SK-N-SH (cell line): ENCODE data around the gene S100A5. TPM values are rescaled to one million over a fixed set of nuclear protein-coding genes. Genes with fewer than 3 reads are reported as not detected.
"Not testable (repeated sequence)": the region's sequence is repeated elsewhere in the genome, so short reads cannot be mapped to it uniquely, and the experiment has no call there.

Source experiments
- CTCF ChIA-PET: fragments of 300-600, 350-600 bp; formaldehyde crosslinking; extraction: SDS; loops from one replicate; lab custom pipeline; 2021; lab: Yijun Ruan, JAX
- POLR2A ChIA-PET: fragments of 350-600 bp; sonication (Branson Sonifier 250); formaldehyde crosslinking; extraction: SDS; loops from one replicate; lab custom pipeline; 2020; ENCODE audit warnings: antibody characterized with exemption, inconsistent platforms; lab: Yijun Ruan, JAX
- DNase-seq: peaks from one replicate; pipeline ENCODE4 v3.0.0; 2012
- H2AFZ ChIP-seq: fragments of 200-600 bp; sonication (generic); 2 replicates; pipeline ENCODE4 v1.8.1; 2016; ENCODE audit warnings: antibody characterized with exemption, mild to moderate bottlenecking, low read depth
- H3F3A ChIP-seq: fragments of 200-600 bp; sonication (generic); replicated peaks from 2 replicates; pipeline ENCODE3; 2016; ENCODE audit warnings: antibody characterized with exemption, mild to moderate bottlenecking; ENCODE audit not compliant: insufficient read depth
- H3K27ac ChIP-seq, 2 experiments: fragments of 200-500 bp in 1 of 2; fragments of 200-600 bp in 1 of 2; sonication (Bioruptor generic) in 1 of 2; sonication (generic), shearing (Covaris generic) in 1 of 2; 2 replicates each; pipeline versions ENCODE4 v1.5.1 to v1.6.1; 2014 to 2016; ENCODE audit warnings: low read depth in 2 of 2, inconsistent platforms in 1 of 2, low read length in 1 of 2, mild to moderate bottlenecking in 1 of 2, mixed read lengths in 1 of 2
- H3K27me3 ChIP-seq: fragments of 200-600 bp; sonication (generic), shearing (Covaris generic); 2 replicates; pipeline ENCODE4 v1.6.1; 2016; ENCODE audit warnings: mixed run types; ENCODE audit not compliant: insufficient read depth
- H3K36me3 ChIP-seq, 2 experiments: fragments of 200-500 bp in 1 of 2; fragments of 200-600 bp in 1 of 2; sonication (Bioruptor generic) in 1 of 2; sonication (generic) in 1 of 2; replicated peaks in 1 of 2; 2 replicates each; pipeline versions ENCODE3 to v1.5.1; 2014 to 2016; ENCODE audit warnings: low read length in 1 of 2, mild to moderate bottlenecking in 1 of 2; ENCODE audit not compliant: insufficient read depth in 2 of 2, control insufficient read depth in 1 of 2
- H3K4me1 ChIP-seq, 2 experiments: fragments of 200-500 bp in 1 of 2; fragments of 200-600 bp in 1 of 2; sonication (Bioruptor generic) in 1 of 2; sonication (generic), shearing (Covaris generic) in 1 of 2; 2 replicates each; pipeline versions ENCODE4 v1.5.1 to v1.6.1; 2014 to 2016; ENCODE audit warnings: low read depth in 1 of 2, low read length in 1 of 2, mixed run types in 1 of 2; ENCODE audit not compliant: insufficient read depth in 2 of 2, control insufficient read depth in 1 of 2
- H3K4me2 ChIP-seq: fragments of 200-600 bp; sonication (generic), shearing (Covaris generic); 2 replicates; pipeline ENCODE4 v1.6.1; 2017; ENCODE audit warnings: mixed run types
- H3K4me3 ChIP-seq, 2 experiments: fragments of 200-500 bp in 1 of 2; fragments of 200-600 bp in 1 of 2; sonication (Bioruptor generic) in 1 of 2; sonication (generic), shearing (Covaris generic) in 1 of 2; 2 replicates each; pipeline versions ENCODE4 v1.5.1 to v1.8.1; 2014 to 2016; ENCODE audit warnings: low read depth in 2 of 2, inconsistent platforms in 1 of 2, low read length in 1 of 2, mild to moderate bottlenecking in 1 of 2, mixed read lengths in 1 of 2, moderate library complexity in 1 of 2
- H3K79me2 ChIP-seq: fragments of 200-600 bp; sonication (generic); 2 replicates; pipeline ENCODE4 v1.8.1; 2017; ENCODE audit warnings: mild to moderate bottlenecking; ENCODE audit not compliant: insufficient read depth
- H3K9ac ChIP-seq: fragments of 200-600 bp; sonication (generic); 2 replicates; pipeline ENCODE4 v1.6.1; 2017; ENCODE audit warnings: mixed run types
- H3K9me2 ChIP-seq: fragments of 200-600 bp; sonication (generic); 2 replicates; pipeline ENCODE4 v1.6.1; 2017; ENCODE audit warnings: mixed run types
- H3K9me3 ChIP-seq: fragments of 200-600 bp; sonication (generic); 2 replicates; pipeline ENCODE4 v1.6.1; 2017; ENCODE audit warnings: mixed run types, mild to moderate bottlenecking, moderate library complexity
- H4K20me1 ChIP-seq: fragments of 200-600 bp; sonication (generic); 2 replicates; pipeline ENCODE4 v1.6.1; 2017; ENCODE audit warnings: mild to moderate bottlenecking, mixed run types; ENCODE audit not compliant: insufficient read depth
- ELF1 ChIP-seq: IDR thresholded peaks from 2 replicates; pipeline ENCODE4 v1.4.0; 2012
- EZH2phosphoT487 ChIP-seq: fragments of 200-600 bp; sonication (generic); IDR thresholded peaks from 2 replicates; pipeline ENCODE4 v1.6.1; 2017; ENCODE audit warnings: low read depth, mixed run types, mild to moderate bottlenecking, antibody characterized with exemption, moderate library complexity, borderline replicate concordance
- FOXM1 ChIP-seq: IDR thresholded peaks from 2 replicates; pipeline ENCODE4 v1.4.0; 2012; ENCODE audit warnings: low read depth, mild to moderate bottlenecking
- MEF2A ChIP-seq: IDR thresholded peaks from 2 replicates; pipeline ENCODE4 v1.4.0; 2012; ENCODE audit warnings: low read depth, borderline replicate concordance
- POLR2AphosphoS5 ChIP-seq: IDR thresholded peaks from 2 replicates; pipeline ENCODE4 v1.6.1; 2012; ENCODE audit warnings: low read depth, low read length
- RAD21 ChIP-seq: IDR thresholded peaks from 2 replicates; pipeline ENCODE4 v1.6.1; 2012; ENCODE audit warnings: mild to moderate bottlenecking, low read length
- RCOR1 ChIP-seq: fragments of 150-350 bp; IDR thresholded peaks from 2 replicates; pipeline ENCODE4 v1.6.1; 2017; ENCODE audit warnings: antibody characterized with exemption, low read length
- REST ChIP-seq: IDR thresholded peaks from 2 replicates; pipeline ENCODE4 v1.6.1; 2012; ENCODE audit warnings: mild to moderate bottlenecking, low read depth, low read length, moderate library complexity
- SIN3A ChIP-seq: IDR thresholded peaks from 2 replicates; pipeline ENCODE4 v1.6.1; 2012; ENCODE audit warnings: low read depth, mild to moderate bottlenecking, low read length, moderate library complexity, borderline replicate concordance
- SMC3 ChIP-seq: IDR thresholded peaks from 2 replicates; pipeline ENCODE4 v1.6.1; 2012; ENCODE audit warnings: low read depth, low read length, improper control_type of control experiment
- TAF1 ChIP-seq: IDR thresholded peaks from 2 replicates; pipeline ENCODE4 v1.6.1; 2012; ENCODE audit warnings: low read depth, mild to moderate bottlenecking, low read length, moderate library complexity, borderline replicate concordance
- YY1 ChIP-seq: IDR thresholded peaks from 2 replicates; pipeline ENCODE4 v1.4.0; 2012; ENCODE audit warnings: low read depth, mild to moderate bottlenecking
- ZBTB33 ChIP-seq: IDR thresholded peaks from 2 replicates; pipeline ENCODE4 v1.4.0; 2012; ENCODE audit warnings: low read depth, borderline replicate concordance
- WGBS: methylation state at CpG from one replicate; pipeline ENCODE4 v1.1.6; 2017; ENCODE audit warnings: low lambda C conversion rate; 5-methylcytosine and 5-hydroxymethylcytosine counted together
- polyA plus RNA-seq, 3 experiments: library from polyadenylated mRNA; depleted of rRNA; stranded (reverse); fragments of >200 nt; gene quantifications; 2 replicates each; pipeline ENCODE4 v1.2.3, GENCODE V29; 2012
- TF ChIP-seq, protein P1 (sequence below): fragments of 150-350 bp; IDR thresholded peaks from 2 replicates; pipeline ENCODE4 v1.6.1; 2017; ENCODE audit warnings: antibody characterized with exemption, low read length, low read depth, borderline replicate concordance

The S100A5 gene
- polyA plus RNA-seq, 1 of the 3 experiments (the other 2 are of a cell fraction): 0.15 TPM

DNA sequence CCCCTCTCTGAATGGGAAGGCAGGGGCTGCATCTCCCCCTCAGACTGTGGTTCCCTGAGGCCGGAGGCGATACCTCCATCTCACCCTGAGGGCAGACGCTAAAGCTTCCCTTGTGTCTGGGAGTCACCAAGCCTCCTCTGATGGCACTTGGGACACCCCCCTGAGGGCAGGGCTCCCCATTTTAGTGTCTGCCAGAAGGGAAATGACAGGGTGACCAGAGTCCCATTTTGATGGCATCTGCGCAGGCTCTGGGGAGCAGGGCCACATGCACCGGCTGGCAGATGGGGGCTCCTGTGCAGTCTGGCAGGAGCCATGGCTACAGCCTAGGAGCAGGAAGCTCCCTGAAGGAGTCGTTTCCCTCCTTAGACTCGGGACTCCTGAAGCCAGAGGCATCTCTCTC, 23.3 kb upstream of the S100A5 start:
- H3F3A ChIP-seq: peaks cover 5% of the 10 kb centered on the region
- POLR2A ChIA-PET: no interaction called here
- DNase-seq: no peak
- H3K4me1 ChIP-seq: peaks cover 35 to 43% of the 10 kb centered on the region in 2 experiments
- H3K4me2 ChIP-seq: no peak overlapping the region; the same call in 1 of the 2 replicates
- H3K4me3 ChIP-seq: no peak overlapping the region
- H3K9me3 ChIP-seq: no peaks in the 10 kb centered on the region
- H3K36me3 ChIP-seq: no peaks in the 10 kb centered on the region
- H2AFZ ChIP-seq: no peak overlapping the region; the same call in 1 of the 2 replicates
- TF ChIP-seq RAD21 (no peak), RCOR1 (no peak), FOXM1 (no peak), ELF1 (no peak), REST (no peak), TAF1 (no peak)
- TF ChIP-seq, protein P1, sequence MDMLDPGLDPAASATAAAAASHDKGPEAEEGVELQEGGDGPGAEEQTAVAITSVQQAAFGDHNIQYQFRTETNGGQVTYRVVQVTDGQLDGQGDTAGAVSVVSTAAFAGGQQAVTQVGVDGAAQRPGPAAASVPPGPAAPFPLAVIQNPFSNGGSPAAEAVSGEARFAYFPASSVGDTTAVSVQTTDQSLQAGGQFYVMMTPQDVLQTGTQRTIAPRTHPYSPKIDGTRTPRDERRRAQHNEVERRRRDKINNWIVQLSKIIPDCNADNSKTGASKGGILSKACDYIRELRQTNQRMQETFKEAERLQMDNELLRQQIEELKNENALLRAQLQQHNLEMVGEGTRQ: no peak
- CTCF ChIA-PET: interaction anchor here (0.7 to 7.2 kb wide), 10 partner anchors 8 to 69 kb away, joined by 3 to 81 read pairs (median 4); no protein-coding TSS in a partner anchor
- no peaks in the 10 kb centered on the region for H3K9me2 ChIP-seq
- WGBS: 100% methylated on average over 3 of the region's 7 CpGs
- H4K20me1 ChIP-seq: no peaks in the 10 kb centered on the region
- no peaks in the 10 kb centered on the region for H3K27me3 ChIP-seq
- peak overlapping the region in 1 of 2 experiments; percentile 99; a peak in 3 of 4 replicates for H3K27ac ChIP-seq
- peak overlapping the region; percentile 38; the same call in 1 of the 2 replicates for H3K9ac ChIP-seq
- peaks cover 26% of the 10 kb centered on the region for H3K79me2 ChIP-seq

DNA sequence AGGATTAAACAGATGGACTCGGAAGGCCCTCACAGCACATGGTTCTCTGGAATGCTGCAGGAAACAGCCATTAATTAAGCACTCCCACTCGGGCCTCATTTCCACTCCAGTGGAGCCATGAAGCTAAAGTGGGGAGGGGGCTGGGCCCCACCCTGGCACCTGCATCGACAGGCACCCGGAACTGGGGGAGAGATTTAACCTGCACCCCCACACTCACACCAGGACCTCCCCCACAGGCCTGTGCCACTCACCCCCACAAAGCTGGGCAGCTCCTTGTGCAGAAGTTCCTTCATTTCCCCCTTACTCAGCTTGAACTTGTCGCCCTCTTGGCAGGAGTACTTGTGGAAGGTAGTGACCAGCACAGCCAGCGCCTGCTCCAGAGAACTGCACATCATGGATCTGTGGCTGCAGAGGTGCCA, 22.8 kb upstream of the S100A5 start:
- H3K9ac ChIP-seq: 0 out of 2 replicates have a peak overlapping the region, but pooled peaks have one; percentile 4
- H4K20me1 ChIP-seq: no peaks in the 10 kb centered on the region
- H3K4me3 ChIP-seq: no peak overlapping the region
- H3K27me3 ChIP-seq: no peaks in the 10 kb centered on the region
- peaks cover 26% of the 10 kb centered on the region for H3K79me2 ChIP-seq
- no peak for TF ChIP-seq YY1
- no peak for TF ChIP-seq POLR2AphosphoS5
- no peak for TF ChIP-seq SIN3A
- no peak for TF ChIP-seq SMC3
- no peak for TF ChIP-seq RCOR1
- TF ChIP-seq MEF2A: no peak
- TF ChIP-seq ZBTB33: no peak
- TF ChIP-seq EZH2phosphoT487: no peak
- peak overlapping the region in 1 of 2 experiments; percentile 99; a peak in 1 of 4 replicates for H3K27ac ChIP-seq
- peaks cover 30 to 43% of the 10 kb centered on the region in 2 experiments for H3K4me1 ChIP-seq
- H3K4me2 ChIP-seq: no peak overlapping the region
- ChIA-PET POLR2A (no interaction called here), CTCF (interaction anchor here (0.9 to 7.2 kb wide), 9 partner anchors 9 to 69 kb away, joined by 3 to 81 read pairs (median 4); no protein-coding TSS in a partner anchor)
- no peaks in the 10 kb centered on the region for H3K36me3 ChIP-seq
- peaks cover 5% of the 10 kb centered on the region for H3F3A ChIP-seq
- H3K9me3 ChIP-seq: no peaks in the 10 kb centered on the region
- H3K9me2 ChIP-seq: no peaks in the 10 kb centered on the region
- DNase-seq: no peak
- WGBS: 92% methylated on average over 6 of the region's 6 CpGs
- H2AFZ ChIP-seq: no peak overlapping the region

- DNase-seq, H3K4me2 ChIP-seq, H2AFZ ChIP-seq, H3K4me3 ChIP-seq, H3K27ac ChIP-seq, H4K20me1 ChIP-seq, H3K36me3 ChIP-seq, H3K9me2 ChIP-seq, H3F3A ChIP-seq, H3K27me3 ChIP-seq, H3K9me3 ChIP-seq, POLR2A ChIA-PET, H3K9ac ChIP-seq: not testable (repeated sequence)
- peaks cover 26% of the 10 kb centered on the region for H3K79me2 ChIP-seq
- CTCF ChIA-PET: interaction anchor here (0.7 to 7.2 kb wide), 7 partner anchors 9 to 53 kb away, joined by 3 to 81 read pairs (median 5); partner anchors contain the start of gene S100A6
- H3K4me1 ChIP-seq: peaks cover 20 to 32% of the 10 kb centered on the region in 2 experiments
- 94% methylated on average over 3 of the region's 3 CpGs for WGBS
Measured at GRCh38 chr1:153562021-153562420, 21.3 kb upstream of the S100A5 start.
